ENCODE results near the gene BLOC1S4. TPM values are rescaled to one million over a fixed set of nuclear protein-coding genes. Genes with fewer than 3 reads are reported as not detected.
A peak's percentile ranks its signal among the peaks of the same experiment; 100 is the strongest.

The BLOC1S4 gene
- total and polyA plus RNA-seq, 2 experiments from 2014 or later, result 23.9 to 35.2 TPM

DNA sequence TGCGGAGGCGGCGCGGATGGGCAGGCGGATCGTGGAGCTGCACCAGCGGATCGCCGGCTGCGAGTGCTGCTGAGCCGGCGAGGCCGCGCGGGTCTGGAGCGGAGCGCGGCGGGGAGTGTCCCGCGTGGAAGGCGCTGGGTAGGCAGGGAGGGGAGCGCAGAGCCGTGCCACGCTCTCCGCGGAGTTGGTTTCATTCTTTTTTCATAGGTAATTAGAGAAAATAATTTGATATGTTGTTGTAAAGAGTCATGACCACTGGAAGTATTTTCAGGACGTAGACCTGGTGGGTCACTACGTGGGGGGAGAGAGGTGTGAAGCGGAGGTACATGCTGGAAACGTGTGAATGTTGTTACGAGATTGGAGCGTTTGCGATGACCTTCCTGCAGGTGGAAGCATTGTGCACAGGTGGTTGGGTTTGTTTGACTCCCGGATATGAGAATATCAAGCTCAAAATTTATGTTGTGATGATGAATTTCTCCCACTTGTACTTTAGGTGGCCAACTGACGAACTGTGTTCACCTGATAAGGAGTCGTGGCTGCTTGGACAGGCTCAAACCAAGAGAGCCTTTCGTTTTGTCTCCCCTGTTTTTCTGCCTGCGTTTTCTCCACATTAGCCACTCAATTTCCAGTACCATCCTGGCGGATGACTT lies 41.3 kb upstream of the BLOC1S4 start:
- H3K27ac ChIP-seq (ENCODE audit: low read depth), result no peak overlapping the region
- H3K27ac Mint-ChIP-seq, result peak overlapping the region; percentile 47
- peak overlapping the region; percentile 52; the same call in 1 of the 2 replicates for H2AFZ ChIP-seq

DNA sequence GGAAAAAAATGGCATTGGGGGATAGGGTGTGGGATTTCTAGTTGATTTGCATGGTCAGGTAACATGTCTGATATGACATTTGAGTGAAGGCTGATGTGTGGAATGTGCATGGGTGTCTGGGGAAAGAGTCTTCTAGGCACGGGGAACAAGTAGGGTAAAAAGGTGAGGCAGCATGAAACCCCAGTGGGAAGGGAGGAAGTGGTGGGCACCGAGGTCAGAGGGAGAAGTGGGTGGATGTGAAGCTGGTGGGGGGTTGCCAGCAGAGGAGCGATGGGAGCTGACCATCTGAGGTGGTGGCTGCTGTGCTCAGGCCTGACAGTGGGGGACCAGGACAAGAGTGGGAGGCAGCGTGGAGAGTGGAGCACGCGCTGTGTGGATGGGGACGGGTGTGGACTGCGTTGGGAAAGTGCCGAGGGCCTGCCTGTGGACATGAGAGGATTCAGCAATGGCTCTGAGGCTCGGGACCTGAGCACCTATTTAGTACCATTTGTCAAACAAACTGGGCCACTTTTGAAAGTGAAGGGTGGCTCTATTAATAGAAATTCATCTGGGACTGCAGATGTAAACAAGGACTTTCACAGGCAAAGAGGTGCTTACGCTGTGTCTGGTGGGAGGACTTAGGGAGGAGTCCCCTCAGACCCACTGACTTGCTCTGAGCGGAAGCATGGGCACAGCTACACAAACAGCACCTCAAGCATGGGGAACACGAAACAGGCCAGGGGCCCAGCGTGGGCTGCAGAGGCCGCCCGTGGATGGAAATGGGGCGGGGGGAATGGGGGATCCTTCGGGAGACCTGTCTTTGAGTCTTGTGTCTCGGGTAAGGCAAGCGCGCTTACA lies 39.0 kb upstream of the BLOC1S4 start:
- no peak overlapping the region for H3K27ac ChIP-seq (ENCODE audit: low read depth)
- H3K9me3 Mint-ChIP-seq, result peaks cover 5% of the 10 kb centered on the region; the same call in 2 of the 3 replicates
- no peak overlapping the region for H3K27ac Mint-ChIP-seq
- H3K36me3 ChIP-seq (ENCODE audit: insufficient read depth), result peaks cover 5% of the 10 kb centered on the region; the same call in 1 of the 2 replicates
- no peaks in the 10 kb centered on the region for H3K9me2 ChIP-seq (ENCODE audit: insufficient read depth)
- H3K4me2 ChIP-seq, result peak overlapping the region; percentile 87; the same call in 1 of the 2 replicates
- no peak overlapping the region for H2AFZ ChIP-seq
- H3F3A ChIP-seq (replicated peaks; ENCODE audit: low read depth), result no peaks in the 10 kb centered on the region
- H3K4me1 Mint-ChIP-seq, result peaks cover 37% of the 10 kb centered on the region
- H4K20me1 ChIP-seq (replicated peaks; ENCODE audit: insufficient read depth), result peaks cover 27% of the 10 kb centered on the region
- H3K79me2 ChIP-seq (replicated peaks; ENCODE audit: insufficient read depth), result peaks cover 30% of the 10 kb centered on the region
- H3K27me3 Mint-ChIP-seq (ENCODE audit: insufficient read depth, low read depth, poor library complexity), result peaks cover 25% of the 10 kb centered on the region
- DNase-seq (ENCODE audit: low spot score), result no peak
- peaks cover 54% of the 10 kb centered on the region for H3K36me3 Mint-ChIP-seq (ENCODE audit: low read depth)
- peak overlapping the region; percentile 89 for H3K4me3 Mint-ChIP-seq
- H3K27me3 ChIP-seq (ENCODE audit: insufficient read depth), result no peaks in the 10 kb centered on the region
- no peak for ATAC-seq
- H3K4me1 ChIP-seq (ENCODE audit: insufficient read depth), result peaks cover 23% of the 10 kb centered on the region
- peak overlapping the region; percentile 83; the same call in 1 of the 2 replicates for H3K4me3 ChIP-seq
- TF ChIP-seq STAT1 (IDR thresholded peaks at IDR 0.05; ENCODE audit: unreplicated experiment) (no peak), ZNF114 (CRISPR knock-in tag; IDR thresholded peaks at IDR 0.05) (no peak), ZNF331 (CRISPR knock-in tag; IDR thresholded peaks at IDR 0.05; ENCODE audit: low read depth) (no peak), JUNB (IDR thresholded peaks at IDR 0.05; ENCODE audit: unreplicated experiment) (no peak), EZH2 (IDR thresholded peaks at IDR 0.05; ENCODE audit: low read depth, unreplicated experiment) (no peak), EZH2phosphoT487 (IDR thresholded peaks at IDR 0.05; ENCODE audit: unreplicated experiment) (no peak)
- TF ChIP-seq, protein P1, sequence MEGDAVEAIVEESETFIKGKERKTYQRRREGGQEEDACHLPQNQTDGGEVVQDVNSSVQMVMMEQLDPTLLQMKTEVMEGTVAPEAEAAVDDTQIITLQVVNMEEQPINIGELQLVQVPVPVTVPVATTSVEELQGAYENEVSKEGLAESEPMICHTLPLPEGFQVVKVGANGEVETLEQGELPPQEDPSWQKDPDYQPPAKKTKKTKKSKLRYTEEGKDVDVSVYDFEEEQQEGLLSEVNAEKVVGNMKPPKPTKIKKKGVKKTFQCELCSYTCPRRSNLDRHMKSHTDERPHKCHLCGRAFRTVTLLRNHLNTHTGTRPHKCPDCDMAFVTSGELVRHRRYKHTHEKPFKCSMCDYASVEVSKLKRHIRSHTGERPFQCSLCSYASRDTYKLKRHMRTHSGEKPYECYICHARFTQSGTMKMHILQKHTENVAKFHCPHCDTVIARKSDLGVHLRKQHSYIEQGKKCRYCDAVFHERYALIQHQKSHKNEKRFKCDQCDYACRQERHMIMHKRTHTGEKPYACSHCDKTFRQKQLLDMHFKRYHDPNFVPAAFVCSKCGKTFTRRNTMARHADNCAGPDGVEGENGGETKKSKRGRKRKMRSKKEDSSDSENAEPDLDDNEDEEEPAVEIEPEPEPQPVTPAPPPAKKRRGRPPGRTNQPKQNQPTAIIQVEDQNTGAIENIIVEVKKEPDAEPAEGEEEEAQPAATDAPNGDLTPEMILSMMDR (conservative IDR thresholded peaks at IDR 0.05; ENCODE audit: low read depth in 2 of 2), result no peak
- TF ChIP-seq, protein P2, sequence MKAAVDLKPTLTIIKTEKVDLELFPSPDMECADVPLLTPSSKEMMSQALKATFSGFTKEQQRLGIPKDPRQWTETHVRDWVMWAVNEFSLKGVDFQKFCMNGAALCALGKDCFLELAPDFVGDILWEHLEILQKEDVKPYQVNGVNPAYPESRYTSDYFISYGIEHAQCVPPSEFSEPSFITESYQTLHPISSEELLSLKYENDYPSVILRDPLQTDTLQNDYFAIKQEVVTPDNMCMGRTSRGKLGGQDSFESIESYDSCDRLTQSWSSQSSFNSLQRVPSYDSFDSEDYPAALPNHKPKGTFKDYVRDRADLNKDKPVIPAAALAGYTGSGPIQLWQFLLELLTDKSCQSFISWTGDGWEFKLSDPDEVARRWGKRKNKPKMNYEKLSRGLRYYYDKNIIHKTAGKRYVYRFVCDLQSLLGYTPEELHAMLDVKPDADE (IDR thresholded peaks at IDR 0.05), result no peak

More for the DNA sequence above, 41.3 kb upstream of the BLOC1S4 start:
- Histone ChIP-seq H3K27me3 (ENCODE audit: insufficient read depth) (no peaks in the 10 kb centered on the region), H3F3A (replicated peaks; ENCODE audit: low read depth) (no peaks in the 10 kb centered on the region), H4K20me1 (replicated peaks; ENCODE audit: insufficient read depth) (peaks cover 27% of the 10 kb centered on the region), H3K4me3 (peak overlapping the region; percentile 83), H3K36me3 (ENCODE audit: insufficient read depth) (peaks cover 5% of the 10 kb centered on the region; the same call in 1 of the 2 replicates), H3K4me1 (ENCODE audit: insufficient read depth) (peaks cover 23% of the 10 kb centered on the region), H3K4me2 (peak overlapping the region; percentile 87), H3K9me2 (ENCODE audit: insufficient read depth) (no peaks in the 10 kb centered on the region), H3K79me2 (replicated peaks; ENCODE audit: insufficient read depth) (peaks cover 30% of the 10 kb centered on the region)
- Mint-ChIP-seq H3K27me3 (ENCODE audit: insufficient read depth, low read depth, poor library complexity) (peaks cover 22% of the 10 kb centered on the region), H3K4me1 (peaks cover 37% of the 10 kb centered on the region), H3K9me3 (peaks cover 5% of the 10 kb centered on the region; the same call in 2 of the 3 replicates), H3K36me3 (ENCODE audit: low read depth) (peaks cover 49% of the 10 kb centered on the region), H3K4me3 (peak overlapping the region; percentile 89)
- TF ChIP-seq EZH2 (IDR thresholded peaks at IDR 0.05; ENCODE audit: low read depth, unreplicated experiment), result no peak
- no peak for TF ChIP-seq JUNB (IDR thresholded peaks at IDR 0.05; ENCODE audit: unreplicated experiment)
- TF ChIP-seq ZNF331 (CRISPR knock-in tag; IDR thresholded peaks at IDR 0.05; ENCODE audit: low read depth), result no peak
- no peak for TF ChIP-seq ZNF114 (CRISPR knock-in tag; IDR thresholded peaks at IDR 0.05)
- TF ChIP-seq, protein P1 (conservative IDR thresholded peaks at IDR 0.05; ENCODE audit: low read depth in 2 of 2), result peak; percentile 56 to 64
- DNase-seq (ENCODE audit: low spot score) (peak; percentile 61), ATAC-seq (peak; percentile 20)

Data from GM23338 (cell line).